Activated CD4-positive, alpha-beta memory T cell treated with anti-CD3 and anti-CD28 coated beads, Interleukin-2, amount 10 ng/mL, durations not matched to agents 7 days and 5 days (primary cell): Measurements from ENCODE around the gene ACP7. TPM values are rescaled to one million over a fixed set of nuclear protein-coding genes. Genes with fewer than 3 reads are reported as not detected.
"Not testable (repeated sequence)": the region's sequence is repeated elsewhere in the genome, so short reads cannot be mapped to it uniquely, and the experiment has no call there.

Experiments used
- CTCF ChIA-PET: fragments of 350-600 bp; sonication (Branson Sonifier 250); formaldehyde crosslinking; loops from one replicate; lab custom pipeline; 2021; ENCODE audit warnings: antibody characterized with exemption, inconsistent platforms; lab: Charles Lee
- POLR2A ChIA-PET: fragments of 350-600 bp; sonication (Branson Sonifier 250); formaldehyde crosslinking; loops from one replicate; lab custom pipeline; 2021; ENCODE audit warnings: antibody characterized with exemption; lab: Charles Lee
- DNase-seq: peaks from one replicate; pipeline ENCODE4 v3.0.0-alpha.2; 2020
- H3K27ac Mint-ChIP-seq: one replicate; pipeline ENCODE4 v1.8.0; 2021; ENCODE audit warnings: mild to moderate bottlenecking, mixed read lengths
- H3K27me3 Mint-ChIP-seq: one replicate; pipeline ENCODE4 v1.8.0; 2021; ENCODE audit warnings: mixed read lengths
- H3K36me3 Mint-ChIP-seq: one replicate; pipeline ENCODE4 v1.8.0; 2021; ENCODE audit warnings: low read depth, mixed read lengths
- H3K4me1 Mint-ChIP-seq: one replicate; pipeline ENCODE4 v1.8.0; 2021; ENCODE audit warnings: mixed read lengths
- H3K4me3 Mint-ChIP-seq: one replicate; pipeline ENCODE4 v1.8.0; 2021; ENCODE audit warnings: mild to moderate bottlenecking, mixed read lengths
- H3K9me3 Mint-ChIP-seq: one replicate; pipeline ENCODE4 v1.8.0; 2021; ENCODE audit warnings: mixed read lengths
- total RNA-seq, 2 experiments: library from RNA; stranded (reverse); gene quantifications; one replicate each; pipeline ENCODE4 v1.2.3, GENCODE V29; 2021

ACP7 gene
- total RNA-seq, 2 experiments from 2014 or later: not detected

GRCh38 chr19:39059302-39059701 lies 24.9 kb upstream of the ACP7 start:
- no peak overlapping the region for H3K4me3 Mint-ChIP-seq
- H3K36me3 Mint-ChIP-seq: no peaks in the 10 kb centered on the region
- H3K27ac Mint-ChIP-seq: no peak overlapping the region
- DNase-seq: no peak
- CTCF ChIA-PET: no interaction called here
- peaks cover 11% of the 10 kb centered on the region for H3K4me1 Mint-ChIP-seq
- POLR2A ChIA-PET: no interaction called here
- H3K27me3 Mint-ChIP-seq: peaks cover 12% of the 10 kb centered on the region
- peaks cover 3% of the 10 kb centered on the region for H3K9me3 Mint-ChIP-seq

DNA sequence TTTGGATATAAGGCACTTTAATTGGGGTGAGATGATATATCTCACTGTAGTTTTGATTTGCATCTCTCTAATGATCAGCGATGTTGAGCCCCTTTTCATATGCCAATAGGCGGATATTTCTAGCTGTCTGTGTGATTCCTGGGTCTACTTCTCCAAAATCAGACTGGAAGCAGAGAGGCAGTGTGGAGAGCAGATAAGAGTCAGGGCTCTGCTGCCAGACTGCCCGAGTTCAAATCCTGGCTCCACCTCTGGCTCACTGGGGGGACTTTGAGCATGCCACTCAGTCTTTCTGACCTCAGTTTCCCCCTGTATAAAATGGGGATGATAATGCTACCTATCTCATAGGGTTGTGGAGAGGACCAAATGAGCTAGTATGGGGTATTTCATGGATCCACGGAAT lies 24.0 kb upstream of the ACP7 start:
- CTCF ChIA-PET: no interaction called here
- Mint-ChIP-seq H3K9me3 (peaks cover 3% of the 10 kb centered on the region), H3K4me1 (peaks cover 11% of the 10 kb centered on the region), H3K27me3 (peaks cover 10% of the 10 kb centered on the region), H3K4me3 (no peak overlapping the region), H3K36me3 (no peaks in the 10 kb centered on the region), H3K27ac (no peak overlapping the region)
- no peak for DNase-seq
- POLR2A ChIA-PET: no interaction called here

GRCh38 chr19:39064405-39064804 lies 19.8 kb upstream of the ACP7 start:
- H3K4me3 Mint-ChIP-seq: no peak overlapping the region
- H3K27ac Mint-ChIP-seq: no peak overlapping the region
- H3K9me3 Mint-ChIP-seq: peaks cover 2% of the 10 kb centered on the region
- ChIA-PET CTCF (no interaction called here), POLR2A (no interaction called here)
- H3K4me1 Mint-ChIP-seq: peaks cover 11% of the 10 kb centered on the region
- H3K36me3 Mint-ChIP-seq: peaks cover 2% of the 10 kb centered on the region
- peaks cover 9% of the 10 kb centered on the region for H3K27me3 Mint-ChIP-seq
- no peak for DNase-seq

- H3K27me3 Mint-ChIP-seq: peaks cover 4% of the 10 kb centered on the region
- H3K36me3 Mint-ChIP-seq: peaks cover 2% of the 10 kb centered on the region
- H3K4me1 Mint-ChIP-seq: peaks cover 12% of the 10 kb centered on the region
- no peak overlapping the region for H3K27ac Mint-ChIP-seq
- H3K4me3 Mint-ChIP-seq: no peak overlapping the region
- POLR2A ChIA-PET: no interaction called here
- DNase-seq: no peak
- CTCF ChIA-PET: no interaction called here
- peaks cover 2% of the 10 kb centered on the region for H3K9me3 Mint-ChIP-seq
These were observed 18.2 kb upstream of the ACP7 start for GRCh38 chr19:39065928-39066327.

DNA sequence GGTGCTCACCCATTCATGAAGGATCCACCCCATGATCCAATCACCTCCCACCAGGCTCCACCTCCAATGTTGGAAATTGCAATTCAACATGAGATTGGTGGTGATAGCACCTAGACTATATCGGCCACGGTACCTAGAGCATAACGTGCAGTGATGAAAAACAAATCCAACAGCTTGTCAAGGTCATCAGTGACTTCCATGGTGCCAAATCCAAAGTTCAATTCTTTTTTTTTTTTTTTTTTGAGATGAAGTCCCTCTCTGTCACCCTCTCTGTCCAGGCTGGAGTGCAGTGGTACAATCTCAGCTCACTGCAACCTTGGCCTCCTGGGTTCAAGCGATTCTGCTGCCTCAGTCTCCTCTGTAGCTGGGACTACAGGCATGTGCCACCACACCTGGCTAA lies 17.1 kb upstream of the ACP7 start:
- Mint-ChIP-seq H3K27ac (no peak overlapping the region), H3K4me1 (peaks cover 2% of the 10 kb centered on the region), H3K36me3 (peaks cover 2% of the 10 kb centered on the region), H3K27me3 (peaks cover 2% of the 10 kb centered on the region), H3K9me3 (peaks cover 2% of the 10 kb centered on the region), H3K4me3 (no peak overlapping the region)
- POLR2A ChIA-PET: interaction anchor here (0.6 kb wide), 1 partner anchor 166 kb away, joined by 3 read pairs; no protein-coding TSS in a partner anchor
- CTCF ChIA-PET: no interaction called here
- no peak for DNase-seq

DNA sequence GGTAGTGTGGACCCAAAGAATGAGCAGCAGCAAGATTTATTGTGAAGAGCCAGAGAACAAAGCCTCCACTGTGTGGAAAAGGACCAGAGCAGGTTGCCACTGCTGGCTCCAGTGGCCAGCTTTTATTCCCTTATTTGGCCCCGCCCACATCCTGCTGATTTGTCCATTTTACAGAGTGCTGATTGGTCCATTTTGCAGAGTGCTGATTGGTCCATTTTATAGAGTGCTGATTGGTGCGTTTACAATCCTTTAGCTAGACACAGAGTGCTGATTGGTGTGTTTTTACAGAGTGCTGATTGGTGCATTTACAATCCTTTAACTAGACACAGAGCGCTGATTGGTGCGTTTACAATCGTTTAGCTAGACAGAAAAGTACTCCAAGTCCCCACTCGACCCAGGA lies 15.9 kb upstream of the ACP7 start:
- H3K27ac Mint-ChIP-seq, CTCF ChIA-PET, H3K36me3 Mint-ChIP-seq, H3K4me1 Mint-ChIP-seq, H3K27me3 Mint-ChIP-seq, H3K9me3 Mint-ChIP-seq, H3K4me3 Mint-ChIP-seq, DNase-seq, POLR2A ChIA-PET: not testable (repeated sequence)

GRCh38 chr19:39070888-39071287 lies 13.3 kb upstream of the ACP7 start:
- Mint-ChIP-seq H3K27me3 (peaks cover 4% of the 10 kb centered on the region), H3K36me3 (peaks cover 2% of the 10 kb centered on the region), H3K4me1 (peaks cover 23% of the 10 kb centered on the region), H3K4me3 (no peak overlapping the region), H3K27ac (no peak overlapping the region), H3K9me3 (peaks cover 2% of the 10 kb centered on the region)
- DNase-seq: no peak
- ChIA-PET CTCF (interaction anchor here (0.6 to 1.3 kb wide), 2 partner anchors 40 to 109 kb away, joined by 3 to 4 read pairs; no protein-coding TSS in a partner anchor), POLR2A (no interaction called here)

DNA sequence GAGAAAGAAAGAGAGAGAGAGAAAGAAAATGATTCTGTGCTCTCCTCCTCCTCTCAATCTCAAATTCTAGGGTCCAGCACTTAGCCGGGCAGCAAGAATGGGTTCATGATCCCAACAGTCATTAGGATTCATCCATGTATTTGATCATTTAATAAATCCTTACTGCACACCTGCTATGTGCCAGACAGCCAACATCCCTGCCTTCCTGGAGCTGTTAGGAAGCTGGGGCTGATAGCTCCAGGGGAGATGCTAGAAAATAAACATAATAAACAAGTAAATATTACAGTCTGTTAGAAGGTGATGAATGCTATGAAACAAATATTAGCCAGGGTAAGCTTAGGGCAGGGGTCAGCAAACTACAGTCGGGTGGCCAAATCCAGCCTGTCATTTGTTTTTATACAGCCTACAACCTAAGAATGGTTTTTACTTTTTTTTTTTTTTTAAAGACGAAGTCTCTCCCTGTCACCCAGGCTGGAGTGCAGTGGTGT lies 9.9 kb upstream of the ACP7 start:
- Mint-ChIP-seq H3K27me3 (peaks cover 11% of the 10 kb centered on the region), H3K4me3 (no peak overlapping the region), H3K36me3 (no peaks in the 10 kb centered on the region), H3K27ac (peak overlapping the region; percentile 74), H3K9me3 (no peaks in the 10 kb centered on the region), H3K4me1 (peaks cover 23% of the 10 kb centered on the region)
- POLR2A ChIA-PET: interaction anchor here (0.6 to 1.8 kb wide), 5 partner anchors 9 to 316 kb away, joined by 3 to 7 read pairs (median 4); partner anchors contain the start of genes MED29, MRPS12, PAF1 and SARS2
- no peak for DNase-seq
- CTCF ChIA-PET: interaction anchor here (1.1 to 1.9 kb wide), 2 partner anchors 9 to 48 kb away, joined by 3 to 8 read pairs; no protein-coding TSS in a partner anchor

- H3K36me3 Mint-ChIP-seq: no peaks in the 10 kb centered on the region
- DNase-seq: no peak
- H3K9me3 Mint-ChIP-seq: no peaks in the 10 kb centered on the region
These were observed 9.2 kb upstream of the ACP7 start for GRCh38 chr19:39074942-39075341.

DNA sequence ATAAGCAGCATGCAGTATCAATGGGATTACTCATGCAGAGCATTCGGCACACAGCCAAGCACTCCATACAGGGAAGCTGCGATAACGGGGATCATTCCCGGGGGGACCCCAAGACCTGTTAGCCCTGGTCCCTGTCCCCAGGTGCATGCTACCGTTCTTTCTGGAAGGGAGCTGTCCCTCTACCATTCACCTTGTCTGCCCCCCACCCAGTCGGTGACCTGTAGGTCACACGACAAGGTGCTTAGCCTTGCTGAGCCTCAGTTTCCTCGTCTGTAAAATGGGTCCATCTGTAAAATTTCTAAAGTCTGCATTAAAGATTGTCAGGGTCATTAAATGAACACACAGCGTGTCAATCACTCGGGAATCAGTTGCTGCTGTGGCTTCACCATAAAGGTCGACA lies 6.8 kb upstream of the ACP7 start:
- H3K4me3 Mint-ChIP-seq: no peak overlapping the region
- H3K9me3 Mint-ChIP-seq: no peaks in the 10 kb centered on the region
- H3K4me1 Mint-ChIP-seq: peaks cover 22% of the 10 kb centered on the region
- H3K27me3 Mint-ChIP-seq: peaks cover 23% of the 10 kb centered on the region
- DNase-seq: no peak
- no peaks in the 10 kb centered on the region for H3K36me3 Mint-ChIP-seq
- H3K27ac Mint-ChIP-seq: no peak overlapping the region
- POLR2A ChIA-PET: no interaction called here
- CTCF ChIA-PET: no interaction called here

More at GRCh38 chr19:39074942-39075341, 9.2 kb upstream of the ACP7 start:
- H3K27me3 Mint-ChIP-seq: peaks cover 11% of the 10 kb centered on the region
- H3K4me3 Mint-ChIP-seq: no peak overlapping the region
- no peak overlapping the region for H3K27ac Mint-ChIP-seq
- H3K4me1 Mint-ChIP-seq: peaks cover 23% of the 10 kb centered on the region
- POLR2A ChIA-PET: no interaction called here
- CTCF ChIA-PET: interaction anchor here (1.1 to 1.9 kb wide), 2 partner anchors 8 to 47 kb away, joined by 3 to 8 read pairs; no protein-coding TSS in a partner anchor

DNA sequence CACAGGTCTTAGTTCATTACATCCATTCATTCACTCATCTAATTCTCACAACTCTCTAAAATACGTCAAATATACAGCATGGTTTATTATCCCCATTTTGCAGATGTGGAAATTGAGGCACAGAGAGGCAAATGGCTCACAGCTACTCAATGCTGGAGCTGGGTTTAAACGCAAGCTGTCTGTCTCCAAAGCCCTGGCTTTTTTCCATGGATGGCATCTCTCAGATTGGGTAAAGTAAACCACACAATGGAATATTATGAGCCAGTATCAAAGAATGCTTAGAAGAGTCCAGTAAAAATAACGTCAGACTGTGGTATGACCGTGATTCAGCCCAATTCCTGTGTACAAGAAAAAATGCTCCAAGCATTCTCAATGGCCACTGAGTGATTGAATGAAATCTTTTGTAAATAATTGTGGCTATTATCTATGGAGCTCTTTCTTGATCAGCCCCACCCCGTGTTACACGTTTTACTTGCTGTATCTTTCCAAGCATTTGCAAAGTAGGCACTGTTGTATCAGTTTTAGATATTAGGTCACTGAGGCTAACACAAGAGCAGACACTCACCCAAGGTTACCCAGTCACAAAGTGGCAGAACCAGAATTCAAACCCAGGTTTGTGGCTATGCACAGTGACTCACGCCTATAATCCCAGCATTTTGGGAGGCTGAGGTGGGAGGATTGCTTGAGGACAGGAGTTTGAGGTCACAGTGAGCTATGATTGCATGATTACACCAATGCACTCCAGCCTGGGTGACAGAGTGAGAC lies 5.5 kb upstream of the ACP7 start:
- Mint-ChIP-seq H3K27ac (no peak overlapping the region), H3K36me3 (no peaks in the 10 kb centered on the region), H3K4me1 (peaks cover 22% of the 10 kb centered on the region), H3K9me3 (no peaks in the 10 kb centered on the region), H3K4me3 (no peak overlapping the region), H3K27me3 (peaks cover 35% of the 10 kb centered on the region)
- ChIA-PET POLR2A (no interaction called here), CTCF (interaction anchor here (1.6 kb wide), 1 partner anchor 26 kb away, joined by 3 read pairs; no protein-coding TSS in a partner anchor)
- no peak for DNase-seq

GRCh38 chr19:39080431-39080830 lies 3.7 kb upstream of the ACP7 start:
- CTCF ChIA-PET: interaction anchor here (1.6 kb wide), 1 partner anchor 28 kb away, joined by 3 read pairs; no protein-coding TSS in a partner anchor
- peaks cover 49% of the 10 kb centered on the region for H3K27me3 Mint-ChIP-seq
- H3K4me1 Mint-ChIP-seq: peaks cover 19% of the 10 kb centered on the region
- H3K9me3 Mint-ChIP-seq: no peaks in the 10 kb centered on the region
- no peak for DNase-seq
- H3K27ac Mint-ChIP-seq: no peak overlapping the region
- H3K4me3 Mint-ChIP-seq: no peak overlapping the region
- no peaks in the 10 kb centered on the region for H3K36me3 Mint-ChIP-seq
- POLR2A ChIA-PET: no interaction called here

GRCh38 chr19:39082167-39082566 lies 2.0 kb upstream of the ACP7 start:
- Mint-ChIP-seq H3K27ac (no peak overlapping the region), H3K27me3 (peaks cover 52% of the 10 kb centered on the region), H3K36me3 (no peaks in the 10 kb centered on the region), H3K4me3 (no peak overlapping the region), H3K4me1 (peaks cover 17% of the 10 kb centered on the region), H3K9me3 (no peaks in the 10 kb centered on the region)
- CTCF ChIA-PET: no interaction called here
- DNase-seq: no peak
- POLR2A ChIA-PET: no interaction called here
